Smooth muscle cell (in vitro differentiated cells): Measurements from ENCODE around the gene SLIT3. TPM values are rescaled to one million over a fixed set of nuclear protein-coding genes. Genes with fewer than 3 reads are reported as not detected.

Source experiments
- DNase-seq: peaks from one replicate; lab custom pipeline; 2025; ENCODE audit not compliant: unreplicated experiment; lab: John Stamatoyannopoulos, UW
- H2AFZ ChIP-seq: fragments of 200-600 bp; sonication (generic); 2 replicates; pipeline ENCODE4 v1.6.0; 2016; ENCODE audit warnings: antibody characterized with exemption, low read depth, mild to moderate bottlenecking
- H3F3A ChIP-seq: fragments of 200-600 bp; sonication (generic); 2 replicates; pipeline ENCODE4 v1.6.0; 2017; ENCODE audit warnings: antibody characterized with exemption, low read depth
- H3K27ac ChIP-seq: fragments of 200-600 bp; sonication (generic); 2 replicates; pipeline ENCODE4 v1.5.1; 2016; ENCODE audit warnings: low read depth, mild to moderate bottlenecking
- H3K27me3 ChIP-seq: fragments of 200-600 bp; sonication (generic); 2 replicates; pipeline ENCODE4 v1.6.1; 2016; ENCODE audit warnings: low read depth, mild to moderate bottlenecking
- H3K36me3 ChIP-seq: fragments of 200-600 bp; sonication (generic); 2 replicates; pipeline ENCODE4 v1.5.1; 2016; ENCODE audit warnings: low read depth
- H3K4me1 ChIP-seq: fragments of 200-600 bp; sonication (generic); 2 replicates; pipeline ENCODE4 v1.5.1; 2016; ENCODE audit warnings: low read depth
- H3K4me2 ChIP-seq: fragments of 200-600 bp; sonication (generic); 2 replicates; pipeline ENCODE4 v1.6.0; 2016; ENCODE audit warnings: mild to moderate bottlenecking
- H3K4me3 ChIP-seq: fragments of 200-600 bp; sonication (generic); 2 replicates; pipeline ENCODE4 v1.5.1; 2016; ENCODE audit warnings: mild to moderate bottlenecking
- H3K79me2 ChIP-seq: fragments of 200-600 bp; sonication (generic); 2 replicates; pipeline ENCODE4 v1.6.0; 2016; ENCODE audit warnings: low read depth, mild to moderate bottlenecking
- H3K9ac ChIP-seq: fragments of 200-600 bp; sonication (generic); 2 replicates; pipeline ENCODE4 v1.6.0; 2016; ENCODE audit warnings: low read depth
- H3K9me3 ChIP-seq: fragments of 200-600 bp; sonication (generic); replicated peaks from 2 replicates; pipeline ENCODE4 v1.5.1; 2016; ENCODE audit warnings: low read depth
- H4K20me1 ChIP-seq: fragments of 200-600 bp; sonication (generic); 2 replicates; pipeline ENCODE4 v1.6.0; 2016; ENCODE audit warnings: low read depth
- WGBS: methylation state at CpG from one replicate; pipeline ENCODE4 v1.1.7; 2016; ENCODE audit warnings: low lambda C conversion rate; 5-methylcytosine and 5-hydroxymethylcytosine counted together
- polyA plus RNA-seq: library from polyadenylated mRNA; unstranded; fragments of >200 nt; fragmentation: Nextera tagmentation; extraction: Ambion mirVana; gene quantifications from 2 replicates; pipeline ENCODE4 v1.2.1, GENCODE V29; 2016
- total RNA-seq: library from RNA; depleted of rRNA; stranded (reverse); fragments of >200 nt; gene quantifications from 2 replicates; pipeline ENCODE4 v1.2.3, GENCODE V29; 2014
- TF ChIP-seq, protein P1 (sequence below): fragments of 200-600 bp; sonication (generic); IDR thresholded peaks from 2 replicates; pipeline ENCODE4 v1.5.1; 2017; ENCODE audit warnings: borderline replicate concordance, mild to moderate bottlenecking, antibody characterized with exemption; ENCODE audit not compliant: insufficient read depth, poor library complexity, severe bottlenecking

SLIT3 gene
- total and polyA plus RNA-seq, 2 experiments from 2014 or later: 25.4 to 29.5 TPM

- TF ChIP-seq, protein P1, sequence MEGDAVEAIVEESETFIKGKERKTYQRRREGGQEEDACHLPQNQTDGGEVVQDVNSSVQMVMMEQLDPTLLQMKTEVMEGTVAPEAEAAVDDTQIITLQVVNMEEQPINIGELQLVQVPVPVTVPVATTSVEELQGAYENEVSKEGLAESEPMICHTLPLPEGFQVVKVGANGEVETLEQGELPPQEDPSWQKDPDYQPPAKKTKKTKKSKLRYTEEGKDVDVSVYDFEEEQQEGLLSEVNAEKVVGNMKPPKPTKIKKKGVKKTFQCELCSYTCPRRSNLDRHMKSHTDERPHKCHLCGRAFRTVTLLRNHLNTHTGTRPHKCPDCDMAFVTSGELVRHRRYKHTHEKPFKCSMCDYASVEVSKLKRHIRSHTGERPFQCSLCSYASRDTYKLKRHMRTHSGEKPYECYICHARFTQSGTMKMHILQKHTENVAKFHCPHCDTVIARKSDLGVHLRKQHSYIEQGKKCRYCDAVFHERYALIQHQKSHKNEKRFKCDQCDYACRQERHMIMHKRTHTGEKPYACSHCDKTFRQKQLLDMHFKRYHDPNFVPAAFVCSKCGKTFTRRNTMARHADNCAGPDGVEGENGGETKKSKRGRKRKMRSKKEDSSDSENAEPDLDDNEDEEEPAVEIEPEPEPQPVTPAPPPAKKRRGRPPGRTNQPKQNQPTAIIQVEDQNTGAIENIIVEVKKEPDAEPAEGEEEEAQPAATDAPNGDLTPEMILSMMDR: no peak
- Histone ChIP-seq H3K9ac (no peak overlapping the region), H3F3A (no peaks in the 10 kb centered on the region), H3K27me3 (no peaks in the 10 kb centered on the region), H3K27ac (no peak overlapping the region), H3K9me3 (no peaks in the 10 kb centered on the region), H3K4me3 (no peak overlapping the region), H3K36me3 (no peaks in the 10 kb centered on the region), H2AFZ (no peak overlapping the region), H3K79me2 (no peaks in the 10 kb centered on the region), H3K4me1 (no peaks in the 10 kb centered on the region), H3K4me2 (no peak overlapping the region), H4K20me1 (no peaks in the 10 kb centered on the region)
- no peak for DNase-seq
- WGBS: 38% methylated on average over 5 of the region's 5 CpGs
Measured at GRCh38 chr5:169176709-169177694, 123.9 kb downstream of the SLIT3 start.

DNA sequence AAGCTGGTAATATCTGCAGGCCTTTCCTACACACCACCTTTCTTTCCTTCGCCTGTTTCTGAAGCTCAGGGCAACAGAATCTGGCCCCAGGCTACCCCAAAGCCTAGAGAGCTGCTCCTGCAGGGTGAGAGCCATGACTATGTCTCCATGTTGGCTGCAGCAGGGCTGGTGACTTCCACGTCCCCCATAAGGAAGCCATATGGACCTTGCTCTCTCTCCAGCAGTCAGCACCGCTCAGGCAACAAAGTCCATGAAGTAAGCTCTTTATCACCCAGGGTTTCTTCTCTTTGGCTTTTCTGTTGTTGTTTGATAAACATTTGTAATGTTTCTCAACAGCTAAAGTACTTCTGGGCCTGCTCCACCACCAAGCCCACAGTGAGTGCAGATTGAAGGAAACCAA is 125.2 kb downstream of the SLIT3 start:
- Histone ChIP-seq H3K27me3 (no peaks in the 10 kb centered on the region), H3K27ac (no peak overlapping the region), H3K36me3 (no peaks in the 10 kb centered on the region), H3K4me1 (no peaks in the 10 kb centered on the region), H2AFZ (no peak overlapping the region), H3F3A (no peaks in the 10 kb centered on the region), H3K9ac (no peak overlapping the region), H3K79me2 (no peaks in the 10 kb centered on the region), H3K4me2 (no peak overlapping the region), H4K20me1 (no peaks in the 10 kb centered on the region), H3K4me3 (no peak overlapping the region), H3K9me3 (no peaks in the 10 kb centered on the region)
- no peak for DNase-seq
- TF ChIP-seq, protein P1: no peak
- WGBS: 80% methylated on average over 3 of the region's 3 CpGs

GRCh38 chr5:169174923-169175322 is 126.0 kb downstream of the SLIT3 start:
- Histone ChIP-seq H3K27ac (no peak overlapping the region), H3K4me3 (no peak overlapping the region), H3K9ac (no peak overlapping the region), H4K20me1 (no peaks in the 10 kb centered on the region), H2AFZ (no peak overlapping the region), H3K4me2 (no peak overlapping the region), H3K27me3 (no peaks in the 10 kb centered on the region), H3K79me2 (no peaks in the 10 kb centered on the region), H3K9me3 (no peaks in the 10 kb centered on the region), H3F3A (no peaks in the 10 kb centered on the region), H3K4me1 (no peaks in the 10 kb centered on the region), H3K36me3 (no peaks in the 10 kb centered on the region)
- TF ChIP-seq, protein P1: no peak
- no peak for DNase-seq
- WGBS: 75% methylated on average over 1 of the region's 1 CpG
